Middle frontal gyrus (tissue), 1 donor: ENCODE measurements around the gene MRGPRD.

Experiments used
- DNase-seq: peaks from one replicate; pipeline ENCODE4 v3.0.0-alpha.2; 2015; ENCODE audit warnings: low spot score; ENCODE audit errors: extremely low spot score

Gene MRGPRD

GRCh38 chr11:68932358-68932757, 48.4 kb downstream of the MRGPRD start:
- no peak for DNase-seq

- no peak for DNase-seq
These were observed 48.9 kb downstream of the MRGPRD start for GRCh38 chr11:68931911-68932310.

DNA sequence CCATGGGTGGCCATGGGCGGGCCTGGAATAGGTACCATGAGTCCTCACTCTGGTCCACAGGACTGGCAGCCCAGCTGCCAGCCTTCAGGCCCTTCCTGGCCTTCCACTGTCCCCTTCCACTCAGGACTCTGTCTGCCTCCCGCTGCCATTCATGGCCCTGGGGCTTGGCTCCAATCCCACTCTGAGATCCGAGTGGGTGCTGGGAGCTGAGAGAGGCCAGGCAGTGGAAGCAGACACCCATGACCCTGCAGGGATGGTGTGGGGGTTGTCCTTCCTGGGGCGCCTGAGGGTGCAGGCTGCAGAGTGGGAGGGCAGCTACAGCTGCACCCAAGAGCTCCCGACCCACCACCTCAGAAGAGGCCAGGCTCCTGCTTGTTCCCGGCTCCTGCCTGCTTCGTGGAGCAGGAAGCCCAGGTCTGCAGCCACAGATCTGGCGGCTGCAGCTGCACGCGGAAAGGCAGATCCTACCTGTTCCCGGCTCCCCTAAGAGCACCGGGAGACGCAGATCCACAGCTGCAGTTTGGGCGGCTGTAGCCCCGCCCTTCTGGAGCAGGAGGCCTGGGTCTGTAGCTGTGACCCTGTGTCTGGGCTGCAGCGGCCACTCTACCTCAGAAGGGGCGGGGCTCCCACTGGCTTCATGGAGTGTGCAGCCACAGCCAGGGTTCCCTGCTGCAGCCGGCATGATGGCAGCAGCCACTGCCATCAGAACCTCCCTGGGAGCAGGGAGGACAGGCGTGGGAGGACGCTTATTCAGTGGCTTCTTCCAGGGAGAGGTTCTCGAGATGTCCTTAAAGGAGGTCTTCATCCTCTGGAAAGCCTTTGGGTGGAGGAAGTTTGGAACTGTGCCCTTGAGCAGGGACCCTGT, 49.6 kb downstream of the MRGPRD start:
- DNase-seq = no peak
